HG03280 (cell line): ENCODE measurements around the gene CRY2.

Source experiments
- ATAC-seq: cut with Tn5 transposase; IDR thresholded peaks from one replicate; pipeline ENCODE4 v1.9.1; 2021; ENCODE audit warnings: mild to moderate bottlenecking, moderate library complexity; ENCODE audit not compliant: unreplicated experiment

CRY2 gene

GRCh38 chr11:45913942-45914635, 66.8 kb downstream of the CRY2 start:
- ATAC-seq: no peak

GRCh38 chr11:45915446-45915845, 68.2 kb downstream of the CRY2 start:
- no peak for ATAC-seq

GRCh38 chr11:45917286-45917622, 70.0 kb downstream of the CRY2 start:
- no peak for ATAC-seq

GRCh38 chr11:45917623-45918330, 70.5 kb downstream of the CRY2 start, which contains the start of gene PEX16:
Gene PEX16, minus strand, starts transcription at chr11:45917877. Its CDS starts 66 bp downstream, at chr11:45917811.
- ATAC-seq: peak; percentile 85

DNA sequence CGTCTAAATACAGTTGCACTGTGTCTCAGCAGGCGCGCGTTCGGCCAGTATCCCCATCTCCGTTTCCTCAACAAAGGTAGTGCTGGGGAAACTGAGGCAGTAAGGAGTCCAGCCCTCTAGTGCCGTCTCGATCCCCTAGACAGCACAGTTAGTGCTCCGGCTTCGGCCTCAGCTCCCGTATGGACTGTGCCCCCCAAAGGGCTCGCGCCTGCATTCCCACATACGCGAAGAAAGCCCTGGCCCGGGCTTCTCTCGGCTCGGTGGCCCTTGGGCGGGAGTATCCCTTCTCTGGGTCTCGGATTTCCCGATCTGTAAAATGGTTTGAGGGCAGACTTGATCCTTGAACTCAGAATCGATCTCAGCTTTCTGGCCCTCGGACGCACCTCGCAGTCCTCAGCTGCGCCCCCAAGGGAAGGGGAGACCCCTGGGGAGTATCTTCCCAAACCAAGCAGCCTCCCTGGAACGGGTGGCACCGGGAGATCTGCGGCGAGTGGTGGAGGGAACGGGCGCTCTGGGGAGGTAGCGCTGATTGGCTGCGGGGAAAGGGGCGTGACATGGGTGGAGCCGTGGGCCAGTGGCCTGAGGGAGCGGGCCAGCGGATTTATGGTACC, 71.2 kb downstream of the CRY2 start:
- peak; percentile 40 for ATAC-seq

GRCh38 chr11:45918962-45919675, 71.8 kb downstream of the CRY2 start:
- ATAC-seq: no peak

DNA sequence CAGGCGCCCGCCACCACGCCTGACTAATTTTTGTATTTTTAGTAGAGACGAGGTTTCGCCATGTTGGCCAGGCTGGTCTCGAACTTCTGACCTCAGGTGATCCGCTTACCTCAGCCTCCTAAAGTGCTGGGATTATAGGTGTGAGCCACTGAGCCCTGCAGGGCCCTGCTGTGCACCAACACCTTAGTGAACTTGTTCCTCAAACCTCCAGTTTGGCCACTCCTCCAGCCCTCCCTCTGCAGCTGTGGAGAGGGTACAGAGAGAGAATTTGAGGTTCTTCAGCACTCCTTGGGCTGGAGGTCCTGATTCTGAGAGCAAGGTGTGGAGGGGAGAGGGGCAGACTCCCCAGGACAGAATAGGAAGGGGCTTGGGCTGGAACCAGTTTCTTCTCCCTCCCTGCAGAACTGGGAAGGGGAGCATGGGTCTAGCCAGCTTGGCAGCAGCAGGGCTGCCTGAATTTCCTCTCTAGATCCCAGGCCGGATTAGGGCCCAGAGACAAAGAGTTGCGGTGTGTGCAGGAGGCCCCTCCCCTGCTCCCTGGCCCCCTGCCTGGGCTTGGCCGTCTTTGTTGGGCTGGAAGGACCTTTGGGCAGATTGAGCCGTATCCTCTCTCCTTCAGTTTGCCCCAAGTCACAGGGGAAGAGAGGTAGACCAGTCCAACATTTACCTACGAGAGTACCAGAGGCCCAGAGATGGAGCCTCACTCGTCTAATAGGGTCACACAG, 72.7 kb downstream of the CRY2 start:
- no peak for ATAC-seq

DNA sequence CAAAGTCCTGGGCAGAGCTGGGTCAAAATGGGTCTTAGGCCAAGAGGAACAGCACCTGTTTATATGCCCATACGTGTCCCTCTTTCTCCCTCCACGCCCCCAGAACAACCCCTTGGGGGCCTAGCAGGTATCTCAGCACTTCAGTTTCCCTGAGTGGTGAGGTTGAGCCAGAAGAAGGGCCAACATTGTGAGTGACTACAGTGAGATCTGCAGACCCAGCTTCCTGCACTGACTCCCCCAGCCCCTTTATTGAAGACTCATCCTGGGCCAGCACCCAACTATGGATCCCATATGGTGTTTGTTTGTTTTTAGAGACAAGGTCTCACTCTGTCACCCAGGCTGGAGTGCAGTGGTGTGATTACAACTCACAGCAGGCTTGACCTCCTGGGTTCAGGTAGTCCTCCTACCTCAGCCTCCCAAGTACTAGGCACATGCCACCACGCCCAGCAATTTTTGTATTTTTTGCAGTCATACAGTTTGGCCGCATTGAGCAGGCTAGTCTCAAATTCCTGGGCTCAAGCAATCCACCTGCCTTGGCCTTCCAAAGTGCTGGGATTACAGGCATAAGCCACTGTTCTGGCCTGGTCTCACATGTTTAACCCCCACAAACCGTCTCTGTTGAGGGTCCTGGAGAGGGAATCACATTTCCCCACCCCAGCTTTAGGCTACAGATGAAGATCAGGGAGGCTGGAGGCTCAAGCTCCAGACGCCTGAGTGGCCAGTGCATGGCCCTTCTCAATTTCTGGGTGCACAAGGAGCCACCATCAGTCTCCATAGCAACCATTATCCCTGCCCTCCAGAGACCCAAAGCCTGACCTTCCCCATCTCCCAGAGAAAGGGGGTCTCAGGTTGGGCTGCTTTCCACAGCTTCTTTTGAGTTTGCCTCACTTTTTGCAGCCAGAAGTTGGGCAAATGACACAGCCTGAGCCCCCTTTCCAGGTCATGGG, 73.5 kb downstream of the CRY2 start:
- no peak for ATAC-seq

- ATAC-seq: no peak
Observed at GRCh38 chr11:45921561-45922424, 74.5 kb downstream of the CRY2 start.

GRCh38 chr11:45922425-45923082, 75.3 kb downstream of the CRY2 start, which contains the start of gene LARGE2:
Gene LARGE2, plus strand, starts transcription at chr11:45922656. Its CDS starts 227 bp downstream, at chr11:45922883.
- no peak for ATAC-seq

GRCh38 chr11:45924036-45924915, 77.0 kb downstream of the CRY2 start:
- no peak for ATAC-seq

DNA sequence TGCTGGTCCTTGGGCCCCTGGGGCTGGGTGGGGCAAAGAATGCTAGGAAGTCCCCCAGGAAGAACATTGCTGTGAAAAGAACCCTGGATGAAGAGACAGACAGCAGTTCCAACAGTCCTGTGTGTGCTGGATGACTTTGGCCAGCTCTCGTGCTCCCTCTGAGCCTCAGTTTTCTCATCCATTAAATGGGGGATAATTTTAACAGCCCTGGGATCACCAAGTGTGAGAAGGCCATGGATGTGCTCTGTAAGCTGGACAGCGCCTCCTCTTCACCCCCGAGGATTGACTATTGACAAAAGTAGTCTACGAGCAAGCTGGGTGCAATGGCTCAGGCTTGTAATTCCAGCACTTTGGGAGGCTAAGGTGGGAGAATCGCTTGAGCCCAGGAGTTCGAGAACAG, 77.7 kb downstream of the CRY2 start:
- no peak for ATAC-seq

DNA sequence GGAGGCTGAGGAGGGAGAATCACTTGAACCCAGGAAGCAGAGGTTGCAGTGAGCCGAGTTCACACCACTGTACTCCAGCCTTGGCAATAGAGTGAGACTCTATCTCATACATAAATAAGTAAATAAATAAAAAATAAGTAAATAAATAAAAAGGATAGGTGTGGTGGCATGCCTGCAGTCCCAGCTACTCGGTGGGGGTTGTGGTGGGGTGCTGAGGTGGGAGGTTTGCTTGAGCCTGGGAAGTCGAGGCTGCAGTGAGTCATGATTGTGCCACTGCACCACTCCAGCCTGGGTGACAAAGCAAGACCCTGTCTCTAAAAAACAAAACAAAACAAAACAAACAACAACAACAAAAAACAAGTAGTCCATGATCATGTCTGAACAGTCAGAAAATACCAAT, 78.3 kb downstream of the CRY2 start:
- ATAC-seq: no peak

- ATAC-seq: no peak
Observed at GRCh38 chr11:45926001-45926401, 78.7 kb downstream of the CRY2 start.

DNA sequence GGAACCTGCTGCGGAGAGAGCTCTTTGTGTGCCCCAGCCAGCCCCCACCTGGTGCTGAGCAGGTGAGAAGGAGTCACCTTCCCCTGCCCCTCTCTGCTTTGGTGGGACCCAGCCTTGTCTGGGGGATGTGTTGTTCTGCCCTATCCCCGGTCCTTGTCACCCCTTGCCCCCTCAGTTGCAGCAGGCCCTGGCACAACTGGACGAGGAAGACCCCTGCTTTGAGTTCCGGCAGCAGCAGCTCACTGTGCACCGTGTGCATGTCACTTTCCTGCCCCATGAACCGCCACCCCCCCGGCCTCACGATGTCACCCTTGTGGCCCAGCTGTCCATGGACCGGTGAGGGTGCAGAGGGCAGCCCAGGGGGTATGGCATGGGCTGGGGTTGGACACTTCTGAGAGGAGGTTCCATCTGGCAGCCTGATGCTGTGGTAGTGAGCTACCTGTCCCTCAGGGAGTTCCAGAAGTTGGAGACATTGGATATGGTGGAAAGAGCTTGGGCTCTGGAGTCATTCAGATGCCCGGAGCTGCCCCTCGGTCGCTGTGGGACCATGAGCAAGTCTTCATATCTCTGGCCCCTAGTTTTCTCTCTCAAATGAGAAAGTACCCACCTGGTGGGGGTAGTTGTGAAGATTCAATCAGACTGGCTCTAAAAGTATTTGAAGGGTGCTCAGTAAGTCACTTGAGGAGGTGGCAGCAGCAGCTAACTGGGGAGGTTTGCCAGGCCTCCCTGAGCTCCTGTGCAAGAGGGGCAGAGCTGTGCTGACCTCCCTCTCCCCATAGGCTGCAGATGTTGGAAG, 79.5 kb downstream of the CRY2 start:
- no peak for ATAC-seq

DNA sequence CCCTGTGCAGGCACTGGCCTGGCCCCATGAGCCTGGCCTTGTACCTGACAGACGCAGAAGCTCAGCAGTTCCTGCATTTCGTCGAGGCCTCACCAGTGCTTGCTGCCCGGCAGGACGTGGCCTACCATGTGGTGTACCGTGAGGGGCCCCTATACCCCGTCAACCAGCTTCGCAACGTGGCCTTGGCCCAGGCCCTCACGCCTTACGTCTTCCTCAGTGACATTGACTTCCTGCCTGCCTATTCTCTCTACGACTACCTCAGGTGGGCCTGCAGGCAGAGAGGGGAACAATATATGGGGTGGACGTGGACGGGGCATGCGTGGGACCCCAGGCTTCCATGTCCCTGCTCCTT, 80.0 kb downstream of the CRY2 start:
- ATAC-seq: no peak
